Fibroblast of pulmonary artery (primary cell): Measurements from ENCODE around the gene CCDC194.
A peak's percentile ranks its signal among the peaks of the same experiment; 100 is the strongest.

Experiments
- DNase-seq: peaks from one replicate; pipeline ENCODE4 v3.0.0-alpha.2; 2010; ENCODE audit warnings: low read depth
- H3K4me3 ChIP-seq: replicated peaks from 2 replicates; pipeline ENCODE4 v1.5.1; 2011; ENCODE audit warnings: low read depth, mild to moderate bottlenecking, control low read depth, low read length, moderate library complexity
- CTCF ChIP-seq: IDR thresholded peaks from 2 replicates; pipeline ENCODE4 v1.5.1; 2011; ENCODE audit warnings: mild to moderate bottlenecking, control low read depth, low read length, inconsistent platforms; ENCODE audit errors: missing control alignments

CCDC194 gene

GRCh38 chr19:17393914-17394313 is at the start of gene CCDC194:
Gene CCDC194, minus strand, starts transcription at chr19:17394196. Its CDS starts 38 bp downstream, at chr19:17394158.
- no peak within 1 kb of the TSS for H3K4me3 ChIP-seq
- no peak for TF ChIP-seq CTCF

GRCh38 chr19:17441241-17442021 is 47.4 kb upstream of the CCDC194 start:
- peak; percentile 50 for TF ChIP-seq CTCF
- peak; percentile 68 for DNase-seq
- H3K4me3 ChIP-seq = no peak overlapping the region

More at GRCh38 chr19:17393914-17394313, at the start of gene CCDC194:
- DNase-seq = no peak

- TF ChIP-seq CTCF = no peak
- DNase-seq = no peak
- no peak overlapping the region for H3K4me3 ChIP-seq
These were observed 42.9 kb upstream of the CCDC194 start for GRCh38 chr19:17436874-17437267.

- no peak for TF ChIP-seq CTCF
- DNase-seq = no peak
- H3K4me3 ChIP-seq = no peak overlapping the region
These were observed 42.3 kb upstream of the CCDC194 start for GRCh38 chr19:17436094-17436873.

GRCh38 chr19:17435218-17435617 is 41.2 kb upstream of the CCDC194 start:
- no peak overlapping the region for H3K4me3 ChIP-seq
- no peak for DNase-seq
- no peak for TF ChIP-seq CTCF

GRCh38 chr19:17431417-17431816 is 37.4 kb upstream of the CCDC194 start:
- no peak for DNase-seq
- TF ChIP-seq CTCF = no peak
- H3K4me3 ChIP-seq = no peak overlapping the region
